GM12878 (cell line): Measurements from ENCODE around the gene ADGRV1. TPM values are rescaled to one million over a fixed set of nuclear protein-coding genes. Genes with fewer than 3 reads are reported as not detected.

Experiments
- ATAC-seq: fragments of 200-7000 bp; cut with Tn5 transposase; 3 replicates; pipeline ENCODE4 v1.9.1; 2020; ENCODE audit warnings: mild to moderate bottlenecking, moderate library complexity
- BruUV-seq: library from RNA; stranded (reverse); fragments of 400-500 nt; replicated peaks from 2 replicates; lab custom pipeline; 2021; lab: Mats Ljungman, UMichigan
- CTCF ChIA-PET: fragments of 300-600 bp; sonication (Branson Sonifier 250); formaldehyde crosslinking; extraction: SDS; loops from one replicate; lab custom pipeline; 2021; ENCODE audit warnings: inconsistent platforms; lab: Yijun Ruan, JAX
- POLR2A ChIA-PET: fragments of 350-600 bp; formaldehyde crosslinking; extraction: SDS; loops from one replicate; lab custom pipeline; 2021; ENCODE audit warnings: inconsistent platforms; lab: Charles Lee
- RAD21 ChIA-PET: fragments of 300-600 bp; sonication (Branson Sonifier 250); formaldehyde crosslinking; loops from one replicate; lab custom pipeline; 2023; ENCODE audit warnings: antibody characterized with exemption; ENCODE audit not compliant: unreplicated experiment; lab: Charles Lee
- SMC1A ChIA-PET: fragments of 300-600 bp; sonication (Branson Sonifier 250); formaldehyde crosslinking; loops from one replicate; lab custom pipeline; 2023; ENCODE audit not compliant: unreplicated experiment, uncharacterized antibody; lab: Charles Lee
- DNase-seq: peaks from one replicate; pipeline ENCODE4 v3.0.0-alpha.2; 2011; ENCODE audit warnings: low read depth, low spot score
- FAIRE-seq: peaks from 3 replicates; lab custom pipeline; 2011; peaks lifted over from hg19 to GRCh38; lab: Jason Lieb, UNC
- H2AFZ ChIP-seq: 2 replicates; pipeline ENCODE4 v1.6.0; 2011; ENCODE audit warnings: low read depth, low read length, control low read depth; ENCODE audit not compliant: control insufficient read depth
- H3K27ac ChIP-seq: 2 replicates; pipeline ENCODE4 v1.5.1; 2011; ENCODE audit warnings: control low read depth; ENCODE audit not compliant: control insufficient read depth, insufficient read depth
- H3K27me3 ChIP-seq, 2 experiments: replicated peaks in 1 of 2; 2 replicates each; pipeline versions ENCODE4 v1.6.0 to v1.6.1; 2011; ENCODE audit warnings: low read length in 1 of 2; ENCODE audit not compliant: control insufficient read depth in 2 of 2, insufficient read depth in 2 of 2
- H3K36me3 ChIP-seq, 2 experiments: 2 replicates each; pipeline ENCODE4 v1.5.1; 2011; ENCODE audit warnings: low read length in 1 of 2; ENCODE audit not compliant: control insufficient read depth in 2 of 2, insufficient read depth in 2 of 2
- H3K4me1 ChIP-seq: 2 replicates; pipeline ENCODE4 v1.6.1; 2011; ENCODE audit warnings: mild to moderate bottlenecking, low read length, moderate library complexity, mixed read lengths; ENCODE audit not compliant: control insufficient read depth, insufficient read depth
- H3K4me2 ChIP-seq: 2 replicates; pipeline ENCODE4 v1.6.0; 2011; ENCODE audit warnings: control low read depth; ENCODE audit not compliant: control insufficient read depth, insufficient read depth
- H3K4me3 ChIP-seq: fragments of 200-600 bp; sonication (generic); 2 replicates; pipeline ENCODE4 v1.5.1; 2016
- H3K79me2 ChIP-seq: 2 replicates; pipeline ENCODE4 v1.6.0; 2011; ENCODE audit warnings: low read length; ENCODE audit not compliant: control insufficient read depth, insufficient read depth
- H3K9ac ChIP-seq: 2 replicates; pipeline ENCODE4 v1.8.0; 2011; ENCODE audit warnings: low read length, control low read depth, mixed read lengths; ENCODE audit not compliant: control insufficient read depth, insufficient read depth
- H3K9me3 ChIP-seq: replicated peaks from 3 replicates; pipeline ENCODE4 v1.5.1; 2011; ENCODE audit warnings: mild to moderate bottlenecking, low read length; ENCODE audit not compliant: control insufficient read depth, insufficient read depth
- H4K20me1 ChIP-seq: 2 replicates; pipeline ENCODE4 v1.6.0; 2011; ENCODE audit not compliant: control insufficient read depth, insufficient read depth
- ZNF24 ChIP-seq: fragments of 450-650 bp; IDR thresholded peaks from 2 replicates; pipeline ENCODE4 v1.6.1; 2017; ENCODE audit warnings: antibody characterized with exemption, mild to moderate bottlenecking
- ZNF622 ChIP-seq: fragments of 450-650 bp; IDR thresholded peaks from 2 replicates; pipeline ENCODE4 v1.6.1; 2017; ENCODE audit warnings: mild to moderate bottlenecking, inconsistent platforms
- ZZZ3 ChIP-seq: IDR thresholded peaks from 2 replicates; pipeline ENCODE4 v1.6.1; 2011; ENCODE audit warnings: low read depth; ENCODE audit not compliant: control insufficient read depth, insufficient read length
- WGBS: methylation state at CpG from one replicate; pipeline ENCODE4 v1.1.6; 2016; ENCODE audit warnings: low lambda C conversion rate; ENCODE audit not compliant: insufficient replicate concordance, insufficient coverage; ENCODE audit errors: missing lambda C conversion rate; 5-methylcytosine and 5-hydroxymethylcytosine counted together
- in situ Hi-C: fragments of 300-500 bp; cut with MboI; formaldehyde crosslinking; loops from 9 replicates; pipeline ENCODE4 v1.14.3; 2018; ENCODE audit warnings: mixed read lengths
- intact Hi-C: fragments of 100-400 bp; cut with micrococcal nuclease; formaldehyde crosslinking; loops from one replicate; pipeline ENCODE4 v1.14.2; 2022; ENCODE audit not compliant: unreplicated experiment
- polyA plus RNA-seq, 11 experiments: library from polyadenylated mRNA; depleted of rRNA in 4 of 11; unstranded in 6 of 11; stranded (reverse) in 5 of 11; fragments of >200 nt; fragmentation: Nextera tagmentation in 4 of 11; fragmentation: Illumina TruSeq in 1 of 11; extraction: Ambion mirVana in 4 of 11; extraction: Trizol in 1 of 11; gene quantifications; 1 replicate in 1 of 11; 2 replicates in 10 of 11; pipeline versions ENCODE4 v1.2.1 to v1.2.3, GENCODE V29; 2011 to 2016; ENCODE audit warnings: inconsistent platforms in 2 of 11, missing spikeins in 2 of 11, low read depth in 1 of 11
- total RNA-seq, 4 experiments: library from RNA; depleted of rRNA in 3 of 4; stranded (reverse); fragments of >200 nt in 3 of 4; fragmentation: Illumina TruSeq in 1 of 4; extraction: Trizol in 1 of 4; gene quantifications; 2 replicates each; pipeline versions ENCODE4 v1.2.1 to v1.2.3, GENCODE V29; 2013 to 2021
- TF ChIP-seq, protein P1 (sequence below): fragments of 450-650 bp; IDR thresholded peaks from 2 replicates; pipeline ENCODE4 v1.6.1; 2018; ENCODE audit warnings: mild to moderate bottlenecking, low read depth, moderate library complexity; ENCODE audit not compliant: partially characterized antibody
- TF ChIP-seq, protein P2 (sequence below): fragments of 450-650 bp; IDR thresholded peaks from 2 replicates; pipeline ENCODE4 v1.6.1; 2016; ENCODE audit warnings: mild to moderate bottlenecking, moderate library complexity, borderline replicate concordance
- TF ChIP-seq, protein P3 (sequence below): fragments of 450-650 bp; IDR thresholded peaks from 2 replicates; pipeline ENCODE4 v1.6.1; 2017; ENCODE audit warnings: mild to moderate bottlenecking, moderate library complexity
- TF ChIP-seq, protein P4 (sequence below): fragments of 450-650 bp; IDR thresholded peaks from 2 replicates; pipeline ENCODE4 v1.6.1; 2017; ENCODE audit warnings: antibody characterized with exemption, mild to moderate bottlenecking, moderate library complexity

The ADGRV1 gene
- total and polyA plus RNA-seq, 10 of the 15 experiments (the other 5 are each of a cell fraction or from before 2014, with no cell fraction given): 0.04 to 8.1 (median 0.16) TPM; not detected in 1

DNA sequence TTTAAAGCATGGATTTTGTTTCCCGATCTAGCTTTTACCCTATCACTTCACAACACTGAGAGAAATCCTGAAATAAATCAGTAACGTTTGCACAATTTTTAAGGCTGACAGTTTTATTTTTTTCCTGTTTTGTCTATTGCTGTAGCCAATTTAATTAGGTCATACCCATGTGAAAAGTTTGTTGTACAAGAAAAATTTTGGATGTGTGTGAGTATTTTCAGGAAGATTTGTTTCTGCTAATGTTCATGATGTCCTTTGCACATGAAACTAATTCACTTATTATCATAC, 586.7 kb downstream of the ADGRV1 start:
- DNase-seq (no peak), FAIRE-seq (no peak), ATAC-seq (no peak)
- Histone ChIP-seq H2AFZ (no peak overlapping the region), H3K79me2 (no peaks in the 10 kb centered on the region), H4K20me1 (no peaks in the 10 kb centered on the region), H3K4me2 (no peak overlapping the region), H3K4me1 (no peaks in the 10 kb centered on the region), H3K9me3 (no peaks in the 10 kb centered on the region; the same call in 2 of the 3 replicates), H3K27ac (no peak overlapping the region), H3K4me3 (no peak overlapping the region), H3K36me3 (no peaks in the 10 kb centered on the region), H3K9ac (no peak overlapping the region), H3K27me3 (no peaks in the 10 kb centered on the region)
- POLR2A ChIA-PET: no interaction called here
- in situ Hi-C loops (no loop called here), intact Hi-C loops (no loop called here)
- BruUV-seq: no TSS peak
- CTCF ChIA-PET: interaction anchor here (0.9 kb wide), 1 partner anchor 43 kb away, joined by 4 read pairs; no protein-coding TSS in a partner anchor
- 47% methylated on average over 2 of the region's 2 CpGs for WGBS
- RAD21 ChIA-PET: no interaction called here
- SMC1A ChIA-PET: interaction anchor here (1.2 kb wide), 1 partner anchor 240 kb away, joined by 4 read pairs; no protein-coding TSS in a partner anchor
- TF ChIP-seq, protein P1, sequence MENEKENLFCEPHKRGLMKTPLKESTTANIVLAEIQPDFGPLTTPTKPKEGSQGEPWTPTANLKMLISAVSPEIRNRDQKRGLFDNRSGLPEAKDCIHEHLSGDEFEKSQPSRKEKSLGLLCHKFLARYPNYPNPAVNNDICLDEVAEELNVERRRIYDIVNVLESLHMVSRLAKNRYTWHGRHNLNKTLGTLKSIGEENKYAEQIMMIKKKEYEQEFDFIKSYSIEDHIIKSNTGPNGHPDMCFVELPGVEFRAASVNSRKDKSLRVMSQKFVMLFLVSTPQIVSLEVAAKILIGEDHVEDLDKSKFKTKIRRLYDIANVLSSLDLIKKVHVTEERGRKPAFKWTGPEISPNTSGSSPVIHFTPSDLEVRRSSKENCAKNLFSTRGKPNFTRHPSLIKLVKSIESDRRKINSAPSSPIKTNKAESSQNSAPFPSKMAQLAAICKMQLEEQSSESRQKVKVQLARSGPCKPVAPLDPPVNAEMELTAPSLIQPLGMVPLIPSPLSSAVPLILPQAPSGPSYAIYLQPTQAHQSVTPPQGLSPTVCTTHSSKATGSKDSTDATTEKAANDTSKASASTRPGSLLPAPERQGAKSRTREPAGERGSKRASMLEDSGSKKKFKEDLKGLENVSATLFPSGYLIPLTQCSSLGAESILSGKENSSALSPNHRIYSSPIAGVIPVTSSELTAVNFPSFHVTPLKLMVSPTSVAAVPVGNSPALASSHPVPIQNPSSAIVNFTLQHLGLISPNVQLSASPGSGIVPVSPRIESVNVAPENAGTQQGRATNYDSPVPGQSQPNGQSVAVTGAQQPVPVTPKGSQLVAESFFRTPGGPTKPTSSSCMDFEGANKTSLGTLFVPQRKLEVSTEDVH: no peak
- TF ChIP-seq, protein P2, sequence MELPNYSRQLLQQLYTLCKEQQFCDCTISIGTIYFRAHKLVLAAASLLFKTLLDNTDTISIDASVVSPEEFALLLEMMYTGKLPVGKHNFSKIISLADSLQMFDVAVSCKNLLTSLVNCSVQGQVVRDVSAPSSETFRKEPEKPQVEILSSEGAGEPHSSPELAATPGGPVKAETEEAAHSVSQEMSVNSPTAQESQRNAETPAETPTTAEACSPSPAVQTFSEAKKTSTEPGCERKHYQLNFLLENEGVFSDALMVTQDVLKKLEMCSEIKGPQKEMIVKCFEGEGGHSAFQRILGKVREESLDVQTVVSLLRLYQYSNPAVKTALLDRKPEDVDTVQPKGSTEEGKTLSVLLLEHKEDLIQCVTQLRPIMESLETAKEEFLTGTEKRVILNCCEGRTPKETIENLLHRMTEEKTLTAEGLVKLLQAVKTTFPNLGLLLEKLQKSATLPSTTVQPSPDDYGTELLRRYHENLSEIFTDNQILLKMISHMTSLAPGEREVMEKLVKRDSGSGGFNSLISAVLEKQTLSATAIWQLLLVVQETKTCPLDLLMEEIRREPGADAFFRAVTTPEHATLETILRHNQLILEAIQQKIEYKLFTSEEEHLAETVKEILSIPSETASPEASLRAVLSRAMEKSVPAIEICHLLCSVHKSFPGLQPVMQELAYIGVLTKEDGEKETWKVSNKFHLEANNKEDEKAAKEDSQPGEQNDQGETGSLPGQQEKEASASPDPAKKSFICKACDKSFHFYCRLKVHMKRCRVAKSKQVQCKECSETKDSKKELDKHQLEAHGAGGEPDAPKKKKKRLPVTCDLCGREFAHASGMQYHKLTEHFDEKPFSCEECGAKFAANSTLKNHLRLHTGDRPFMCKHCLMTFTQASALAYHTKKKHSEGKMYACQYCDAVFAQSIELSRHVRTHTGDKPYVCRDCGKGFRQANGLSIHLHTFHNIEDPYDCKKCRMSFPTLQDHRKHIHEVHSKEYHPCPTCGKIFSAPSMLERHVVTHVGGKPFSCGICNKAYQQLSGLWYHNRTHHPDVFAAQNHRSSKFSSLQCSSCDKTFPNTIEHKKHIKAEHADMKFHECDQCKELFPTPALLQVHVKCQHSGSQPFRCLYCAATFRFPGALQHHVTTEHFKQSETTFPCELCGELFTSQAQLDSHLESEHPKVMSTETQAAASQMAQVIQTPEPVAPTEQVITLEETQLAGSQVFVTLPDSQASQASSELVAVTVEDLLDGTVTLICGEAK: no peak
- TF ChIP-seq ZNF24: no peak
- TF ChIP-seq, protein P3, sequence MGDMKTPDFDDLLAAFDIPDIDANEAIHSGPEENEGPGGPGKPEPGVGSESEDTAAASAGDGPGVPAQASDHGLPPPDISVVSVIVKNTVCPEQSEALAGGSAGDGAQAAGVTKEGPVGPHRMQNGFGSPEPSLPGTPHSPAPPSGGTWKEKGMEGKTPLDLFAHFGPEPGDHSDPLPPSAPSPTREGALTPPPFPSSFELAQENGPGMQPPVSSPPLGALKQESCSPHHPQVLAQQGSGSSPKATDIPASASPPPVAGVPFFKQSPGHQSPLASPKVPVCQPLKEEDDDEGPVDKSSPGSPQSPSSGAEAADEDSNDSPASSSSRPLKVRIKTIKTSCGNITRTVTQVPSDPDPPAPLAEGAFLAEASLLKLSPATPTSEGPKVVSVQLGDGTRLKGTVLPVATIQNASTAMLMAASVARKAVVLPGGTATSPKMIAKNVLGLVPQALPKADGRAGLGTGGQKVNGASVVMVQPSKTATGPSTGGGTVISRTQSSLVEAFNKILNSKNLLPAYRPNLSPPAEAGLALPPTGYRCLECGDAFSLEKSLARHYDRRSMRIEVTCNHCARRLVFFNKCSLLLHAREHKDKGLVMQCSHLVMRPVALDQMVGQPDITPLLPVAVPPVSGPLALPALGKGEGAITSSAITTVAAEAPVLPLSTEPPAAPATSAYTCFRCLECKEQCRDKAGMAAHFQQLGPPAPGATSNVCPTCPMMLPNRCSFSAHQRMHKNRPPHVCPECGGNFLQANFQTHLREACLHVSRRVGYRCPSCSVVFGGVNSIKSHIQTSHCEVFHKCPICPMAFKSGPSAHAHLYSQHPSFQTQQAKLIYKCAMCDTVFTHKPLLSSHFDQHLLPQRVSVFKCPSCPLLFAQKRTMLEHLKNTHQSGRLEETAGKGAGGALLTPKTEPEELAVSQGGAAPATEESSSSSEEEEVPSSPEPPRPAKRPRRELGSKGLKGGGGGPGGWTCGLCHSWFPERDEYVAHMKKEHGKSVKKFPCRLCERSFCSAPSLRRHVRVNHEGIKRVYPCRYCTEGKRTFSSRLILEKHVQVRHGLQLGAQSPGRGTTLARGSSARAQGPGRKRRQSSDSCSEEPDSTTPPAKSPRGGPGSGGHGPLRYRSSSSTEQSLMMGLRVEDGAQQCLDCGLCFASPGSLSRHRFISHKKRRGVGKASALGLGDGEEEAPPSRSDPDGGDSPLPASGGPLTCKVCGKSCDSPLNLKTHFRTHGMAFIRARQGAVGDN: no peak
- TF ChIP-seq, protein P4, sequence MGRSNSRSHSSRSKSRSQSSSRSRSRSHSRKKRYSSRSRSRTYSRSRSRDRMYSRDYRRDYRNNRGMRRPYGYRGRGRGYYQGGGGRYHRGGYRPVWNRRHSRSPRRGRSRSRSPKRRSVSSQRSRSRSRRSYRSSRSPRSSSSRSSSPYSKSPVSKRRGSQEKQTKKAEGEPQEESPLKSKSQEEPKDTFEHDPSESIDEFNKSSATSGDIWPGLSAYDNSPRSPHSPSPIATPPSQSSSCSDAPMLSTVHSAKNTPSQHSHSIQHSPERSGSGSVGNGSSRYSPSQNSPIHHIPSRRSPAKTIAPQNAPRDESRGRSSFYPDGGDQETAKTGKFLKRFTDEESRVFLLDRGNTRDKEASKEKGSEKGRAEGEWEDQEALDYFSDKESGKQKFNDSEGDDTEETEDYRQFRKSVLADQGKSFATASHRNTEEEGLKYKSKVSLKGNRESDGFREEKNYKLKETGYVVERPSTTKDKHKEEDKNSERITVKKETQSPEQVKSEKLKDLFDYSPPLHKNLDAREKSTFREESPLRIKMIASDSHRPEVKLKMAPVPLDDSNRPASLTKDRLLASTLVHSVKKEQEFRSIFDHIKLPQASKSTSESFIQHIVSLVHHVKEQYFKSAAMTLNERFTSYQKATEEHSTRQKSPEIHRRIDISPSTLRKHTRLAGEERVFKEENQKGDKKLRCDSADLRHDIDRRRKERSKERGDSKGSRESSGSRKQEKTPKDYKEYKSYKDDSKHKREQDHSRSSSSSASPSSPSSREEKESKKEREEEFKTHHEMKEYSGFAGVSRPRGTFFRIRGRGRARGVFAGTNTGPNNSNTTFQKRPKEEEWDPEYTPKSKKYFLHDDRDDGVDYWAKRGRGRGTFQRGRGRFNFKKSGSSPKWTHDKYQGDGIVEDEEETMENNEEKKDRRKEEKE: no peak
- no peak for TF ChIP-seq ZNF622
- TF ChIP-seq ZZZ3: no peak
